ENCODE measurements around the gene FAM163A.

FAM163A gene

DNA sequence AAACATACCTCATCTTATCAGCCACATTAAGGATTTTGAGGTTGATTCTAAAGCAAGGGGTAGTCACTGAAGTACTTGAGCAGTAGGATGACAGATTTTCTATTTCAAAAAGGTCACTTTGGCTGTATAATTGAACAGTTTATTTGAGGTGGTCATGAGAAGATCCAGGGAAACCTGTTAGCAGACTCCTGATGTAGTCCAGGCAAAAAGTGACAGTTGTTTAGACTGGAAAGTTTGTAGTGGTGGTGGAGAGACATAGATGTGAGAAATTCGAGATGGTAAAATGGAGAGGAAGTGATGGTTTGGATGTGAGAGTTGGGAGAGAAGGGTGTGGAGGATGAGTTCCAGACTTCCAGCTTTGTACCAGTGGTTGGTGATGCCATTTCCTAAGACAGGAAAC lies 7.5 kb downstream of the FAM163A start:
- TF ChIP-seq CTCF (IDR thresholded peaks at IDR 0.05) = no peak
- no peak for DNase-seq (ENCODE audit: low spot score)
- H3K27ac ChIP-seq = no peak overlapping the region
- H3K4me3 ChIP-seq = no peak overlapping the region

GRCh38 chr1:179753061-179753460 lies 10.0 kb downstream of the FAM163A start:
- TF ChIP-seq CTCF (IDR thresholded peaks at IDR 0.05) = no peak
- H3K27ac ChIP-seq = no peak overlapping the region
- DNase-seq (ENCODE audit: low spot score) = no peak
- H3K4me3 ChIP-seq = no peak overlapping the region

DNA sequence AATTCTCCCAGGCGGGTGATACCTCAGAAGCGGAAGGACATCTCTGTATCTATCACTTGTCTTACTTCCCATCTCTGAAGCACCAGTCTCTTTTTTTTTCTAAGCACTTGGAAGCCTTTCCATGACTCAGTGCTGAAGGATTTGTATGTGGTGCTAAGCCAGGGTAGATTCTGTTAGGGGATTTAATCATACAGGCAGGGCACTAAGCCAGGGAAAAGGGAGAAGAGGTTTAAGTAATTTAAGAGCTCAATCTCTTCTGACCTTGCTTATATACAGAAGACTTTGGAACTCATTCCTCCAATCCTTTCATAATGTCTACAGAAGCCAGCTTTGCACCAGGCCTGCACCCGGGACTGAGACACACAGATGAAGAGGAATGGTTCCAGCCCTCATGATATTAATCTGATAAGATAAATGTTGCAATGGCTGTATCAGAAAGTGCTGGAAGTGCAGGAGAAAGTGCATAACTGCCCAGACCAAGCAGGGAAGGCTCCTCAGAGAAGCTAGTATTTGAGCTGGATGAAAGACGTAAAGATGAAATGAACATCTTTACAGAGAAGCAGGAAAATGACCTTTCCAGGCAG lies 11.0 kb downstream of the FAM163A start:
- DNase-seq (ENCODE audit: low spot score) = no peak
- no peak for TF ChIP-seq CTCF (IDR thresholded peaks at IDR 0.05)
- Histone ChIP-seq H3K4me3 (no peak overlapping the region), H3K27ac (no peak overlapping the region)

DNA sequence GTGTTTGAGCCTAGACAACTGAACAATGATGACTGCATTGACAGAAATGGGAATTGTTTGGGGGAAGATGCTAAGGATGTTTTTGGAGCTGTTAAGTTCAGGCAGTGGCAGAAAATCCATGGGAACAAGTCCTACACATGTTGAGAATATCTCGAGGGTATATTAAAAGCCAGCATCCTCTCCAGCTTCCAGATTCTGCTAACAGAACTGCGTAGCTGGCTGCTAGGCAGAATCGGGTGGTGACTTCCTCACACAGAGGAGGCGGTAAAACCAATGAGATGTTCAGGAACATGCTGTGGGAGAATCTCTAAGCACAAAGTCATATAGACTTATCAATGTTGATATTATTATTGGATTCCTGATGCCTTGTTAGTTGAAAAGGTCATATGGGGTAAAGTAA lies 14.8 kb downstream of the FAM163A start:
- H3K4me3 ChIP-seq = no peak overlapping the region
- H3K27ac ChIP-seq = no peak overlapping the region
- DNase-seq (ENCODE audit: low spot score) = no peak
- no peak for TF ChIP-seq CTCF (IDR thresholded peaks at IDR 0.05)

GRCh38 chr1:179760521-179760920 lies 17.4 kb downstream of the FAM163A start:
- DNase-seq (ENCODE audit: low spot score) = no peak

DNA sequence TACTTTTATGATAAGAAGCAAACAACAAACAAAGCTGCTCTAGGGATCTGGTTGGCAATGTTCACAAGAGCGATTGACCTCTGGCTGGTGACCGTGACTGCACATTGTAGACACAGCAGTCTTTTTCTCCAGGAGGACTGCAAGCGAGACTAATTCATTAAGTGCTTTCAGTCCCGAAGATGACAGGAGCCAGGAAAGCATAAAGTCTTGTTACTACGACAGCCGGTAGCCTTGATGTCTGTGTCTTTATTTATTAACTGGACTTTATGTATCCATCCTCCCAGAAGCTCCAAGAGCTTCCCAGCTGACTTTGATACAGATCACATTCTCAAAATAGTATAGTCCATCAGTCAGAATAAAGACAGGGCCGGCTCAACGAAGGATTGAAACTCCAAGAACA lies 18.2 kb downstream of the FAM163A start:
- no peak overlapping the region for H3K27ac ChIP-seq
- no peak overlapping the region for H3K4me3 ChIP-seq
- TF ChIP-seq CTCF (IDR thresholded peaks at IDR 0.05) = no peak
- no peak for DNase-seq (ENCODE audit: low spot score)

More at GRCh38 chr1:179760521-179760920, 17.4 kb downstream of the FAM163A start:
- Histone ChIP-seq H3K4me3 (no peak overlapping the region), H3K27ac (no peak overlapping the region)
- TF ChIP-seq CTCF (IDR thresholded peaks at IDR 0.05) = no peak

DNA sequence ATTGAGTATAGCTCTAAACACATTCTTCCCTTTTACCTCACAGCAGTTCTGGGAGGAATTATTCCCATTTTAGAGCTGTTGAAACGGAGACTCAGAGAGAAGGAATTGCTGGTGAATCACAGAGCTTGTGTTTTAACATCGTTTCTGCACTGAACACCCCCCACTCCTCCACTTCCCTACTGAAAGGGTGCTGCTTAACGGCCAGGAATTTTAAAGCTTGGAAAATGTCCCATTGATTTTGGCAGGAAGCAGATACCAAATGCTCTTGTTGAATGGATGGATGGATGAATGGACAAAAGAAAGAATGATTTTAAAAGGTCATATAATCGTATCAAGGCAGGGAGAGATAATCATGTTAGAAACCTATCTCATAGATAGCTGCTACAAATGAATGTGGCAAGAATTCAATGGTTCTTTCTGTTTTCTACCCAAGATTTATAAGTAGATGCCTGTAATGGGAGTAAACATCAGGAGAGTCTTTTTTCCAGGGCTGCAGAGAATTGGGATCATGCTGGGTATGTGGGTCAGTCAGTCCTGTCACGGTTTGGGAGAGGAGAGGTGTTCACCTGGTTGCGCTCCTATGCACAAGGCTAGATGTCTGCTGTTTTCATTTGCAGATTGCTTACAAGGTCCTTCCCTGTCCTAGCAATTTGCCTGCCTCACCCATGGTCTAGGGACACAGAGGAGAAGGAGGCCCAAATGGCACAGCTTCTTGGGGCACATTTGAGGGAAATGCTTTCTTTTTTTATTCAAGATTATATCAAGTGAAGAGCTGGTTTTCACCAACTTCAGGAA lies 19.0 kb downstream of the FAM163A start:
- Histone ChIP-seq H3K27ac (no peak overlapping the region), H3K4me3 (no peak overlapping the region)
- TF ChIP-seq CTCF (IDR thresholded peaks at IDR 0.05) = no peak
- DNase-seq (ENCODE audit: low spot score) = no peak
